Measurements from ENCODE around the gene CFAP206.

Gene CFAP206

DNA sequence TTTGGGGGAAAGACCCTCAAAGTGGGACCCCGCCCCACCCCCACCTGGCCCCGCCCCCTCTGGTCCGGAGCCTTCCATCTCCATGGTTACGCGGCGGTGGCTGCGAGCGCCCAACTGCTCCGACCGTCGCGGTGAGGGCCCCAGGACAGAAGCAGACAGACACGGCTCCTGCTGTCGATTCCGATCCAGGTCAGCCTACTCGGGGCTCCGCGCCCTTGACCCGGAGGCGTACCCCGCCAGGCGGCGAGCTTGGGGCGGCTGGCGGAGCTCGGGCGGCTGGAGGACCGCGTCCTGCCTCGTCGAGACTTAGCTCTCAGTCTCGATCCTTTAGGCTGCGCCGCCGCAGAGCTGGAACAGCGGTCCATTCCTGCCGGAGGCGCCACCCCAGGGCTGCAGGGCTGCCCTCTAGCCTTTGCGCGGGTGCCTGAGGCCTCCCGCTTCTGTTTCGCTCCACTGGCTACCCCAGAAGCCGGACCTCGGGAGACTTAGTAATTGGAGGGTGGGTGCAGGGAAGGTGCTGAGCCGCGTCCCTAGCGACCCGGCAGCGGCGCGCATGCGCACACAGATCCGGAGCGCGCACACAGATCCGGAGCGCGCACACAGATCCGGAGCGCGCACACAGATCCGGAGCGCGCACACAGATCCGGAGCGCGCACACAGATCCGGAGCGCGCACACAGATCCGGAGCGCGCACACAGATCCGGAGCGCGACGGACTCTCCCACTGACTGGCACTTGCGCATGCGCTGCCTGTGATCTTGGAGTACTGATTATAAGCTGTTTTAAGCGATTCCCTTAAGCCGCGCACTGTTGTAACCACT lies at the start of gene CFAP206:
Gene CFAP206 (plus strand): TSS at position 72 of the 820 bp plus-strand sequence. CDS start 1,868 bp downstream, outside the sequence.
- peak; percentile 91 for DNase-seq (ENCODE audit: low spot score)

- peak; percentile 5 for DNase-seq (ENCODE audit: low spot score)
Measured at GRCh38 chr6:87364602-87365252, 43.0 kb upstream of the CFAP206 start.

DNA sequence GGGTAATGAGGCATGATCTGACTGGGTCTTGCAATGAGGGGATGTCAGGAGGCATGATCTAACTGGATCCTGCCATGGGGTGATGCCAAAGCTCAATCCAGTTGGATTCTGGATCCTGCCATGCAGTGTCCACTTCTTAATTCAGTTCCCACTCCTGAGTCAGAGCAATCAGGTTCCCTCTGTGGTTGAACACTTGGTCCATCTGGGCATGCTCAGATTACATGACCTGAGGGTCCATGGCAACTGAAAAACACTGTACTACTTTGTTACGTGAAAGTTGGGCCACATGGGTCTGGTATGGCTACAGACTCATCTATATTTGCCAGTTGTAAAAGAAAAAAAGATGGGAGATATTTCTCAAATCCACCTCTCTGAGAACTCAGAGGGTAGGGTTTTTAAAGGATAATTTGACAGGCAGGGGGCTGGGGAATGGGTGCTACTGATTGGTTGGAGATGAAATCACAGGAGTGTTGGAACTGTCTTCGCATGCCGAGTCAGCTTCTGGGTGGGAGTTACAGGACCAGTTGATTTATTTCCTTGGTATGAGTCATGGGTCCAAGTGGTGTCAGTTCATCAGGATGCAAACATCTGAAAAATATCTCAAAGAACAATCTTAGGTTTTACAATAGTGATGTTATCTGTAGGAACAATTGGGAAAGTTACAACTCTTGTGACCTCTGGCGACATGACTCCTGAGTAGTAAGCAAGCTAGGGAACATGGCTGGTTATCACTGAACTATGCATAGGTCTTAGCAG lies 41.5 kb upstream of the CFAP206 start:
- DNase-seq (ENCODE audit: low spot score), result no peak

DNA sequence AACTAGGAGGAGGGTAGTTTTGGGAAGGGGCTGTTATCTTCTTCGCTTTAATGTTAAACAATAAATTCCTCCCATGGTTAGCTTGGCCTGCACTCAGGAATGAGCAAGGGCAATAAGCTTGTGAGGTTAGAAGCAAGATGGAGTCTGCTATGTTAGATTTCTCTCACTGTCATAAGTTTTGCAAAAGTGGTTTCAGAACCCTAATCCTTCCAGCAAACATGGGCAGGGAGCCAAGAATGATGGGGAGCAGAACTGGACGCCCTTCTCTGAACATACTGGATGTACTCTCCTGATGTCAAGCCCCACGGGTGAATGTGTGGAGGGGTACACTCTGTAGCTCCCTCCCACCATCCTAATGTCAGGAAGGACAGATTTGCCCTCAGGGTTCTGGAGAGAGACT lies 40.9 kb upstream of the CFAP206 start:
- DNase-seq (ENCODE audit: low spot score), result no peak

DNA sequence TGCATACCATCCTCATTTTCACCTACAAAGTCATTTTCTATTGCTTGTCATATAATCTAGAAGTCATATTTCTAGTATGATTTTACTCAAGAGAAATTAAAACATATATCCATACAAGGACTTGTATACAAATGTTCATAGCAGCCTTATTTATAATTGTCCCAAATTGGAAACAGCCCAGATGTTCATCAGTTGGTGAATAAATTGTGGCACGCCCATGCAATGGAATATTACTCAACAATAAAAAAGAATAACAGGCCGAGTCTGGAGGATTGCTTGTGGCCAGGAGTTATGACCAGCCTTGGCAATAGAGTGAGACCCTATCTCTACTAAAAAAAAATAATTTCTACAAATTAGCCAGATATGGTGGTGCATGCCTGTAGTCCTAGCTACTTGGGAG lies 34.4 kb upstream of the CFAP206 start:
- DNase-seq (ENCODE audit: low spot score), result no peak

DNA sequence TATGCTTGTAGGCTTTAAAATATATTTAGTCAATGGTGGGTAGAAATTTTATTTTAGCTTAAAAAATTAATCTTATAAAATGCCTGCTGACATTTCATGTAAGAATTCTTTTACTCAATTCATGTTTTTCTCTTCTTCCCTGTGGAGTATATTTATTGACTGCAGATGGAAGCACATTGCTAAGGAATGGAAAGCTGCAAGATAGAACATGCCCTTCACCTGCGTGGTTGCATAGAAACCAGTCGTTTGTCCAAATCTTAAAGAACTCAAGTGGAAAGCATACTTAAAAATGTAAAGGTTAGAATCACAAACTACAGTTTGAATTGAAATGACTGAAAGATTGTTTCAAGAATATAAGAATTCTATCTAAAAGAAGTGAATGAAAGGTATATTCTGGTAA lies 32.5 kb upstream of the CFAP206 start:
- DNase-seq (ENCODE audit: low spot score), result no peak

DNA sequence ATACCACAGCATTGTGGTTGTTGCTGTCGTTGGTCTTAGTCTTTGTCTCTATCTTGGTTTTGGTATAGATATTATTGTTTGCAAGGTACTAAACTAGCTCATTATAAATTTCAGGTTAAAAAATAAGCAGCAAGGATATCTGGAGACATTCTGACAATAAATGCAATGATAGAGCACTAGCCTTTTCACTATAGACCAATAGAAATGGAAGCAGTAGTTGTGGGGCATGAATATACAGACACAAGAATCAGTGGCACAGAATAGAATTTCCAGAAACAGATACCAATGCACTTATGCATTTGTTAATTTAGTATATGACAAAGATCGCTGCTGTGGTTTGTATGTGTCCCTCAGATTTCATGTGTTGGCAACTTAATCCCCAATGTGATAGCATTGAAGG lies 31.1 kb upstream of the CFAP206 start:
- DNase-seq (ENCODE audit: low spot score), result no peak

DNA sequence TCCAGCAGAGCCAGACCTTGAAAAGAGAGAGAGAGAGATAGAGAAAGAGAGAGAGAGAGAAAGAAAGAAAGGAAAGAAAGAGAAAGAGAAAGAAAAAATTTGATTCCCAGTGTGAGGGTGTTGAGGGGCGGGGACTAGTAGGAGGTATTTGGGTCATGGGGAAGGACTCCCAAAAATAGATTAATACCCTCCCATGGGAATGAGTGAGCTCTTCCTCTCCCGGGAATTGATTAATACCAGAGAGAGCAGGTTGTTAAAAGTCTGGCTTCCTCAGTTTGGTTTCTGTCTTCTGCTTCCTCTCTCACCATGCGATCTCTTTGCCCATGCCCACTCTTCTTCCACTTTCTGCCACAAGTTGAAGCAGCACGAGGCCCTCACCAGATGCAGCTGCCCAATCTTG lies 28.8 kb upstream of the CFAP206 start:
- no peak for DNase-seq (ENCODE audit: low spot score)

DNA sequence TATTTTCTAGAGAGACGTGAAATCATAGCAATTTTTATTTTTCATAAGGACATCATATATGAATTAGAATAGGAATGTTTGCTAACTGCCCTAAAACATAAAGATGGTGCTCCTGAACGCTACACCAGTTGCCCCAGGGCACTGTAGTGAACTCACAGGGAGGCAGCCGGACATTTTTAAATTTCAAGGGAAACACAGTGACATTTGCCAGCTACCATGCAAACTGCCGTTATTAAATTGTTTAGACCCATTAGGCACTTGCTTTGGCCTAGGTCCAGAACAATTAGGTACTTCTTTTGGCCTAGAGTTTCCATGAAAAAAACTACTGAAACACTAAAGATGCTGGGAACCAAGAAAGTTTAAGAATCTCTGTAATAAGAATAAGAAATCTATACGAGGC lies 24.9 kb upstream of the CFAP206 start:
- DNase-seq (ENCODE audit: low spot score), result no peak

DNA sequence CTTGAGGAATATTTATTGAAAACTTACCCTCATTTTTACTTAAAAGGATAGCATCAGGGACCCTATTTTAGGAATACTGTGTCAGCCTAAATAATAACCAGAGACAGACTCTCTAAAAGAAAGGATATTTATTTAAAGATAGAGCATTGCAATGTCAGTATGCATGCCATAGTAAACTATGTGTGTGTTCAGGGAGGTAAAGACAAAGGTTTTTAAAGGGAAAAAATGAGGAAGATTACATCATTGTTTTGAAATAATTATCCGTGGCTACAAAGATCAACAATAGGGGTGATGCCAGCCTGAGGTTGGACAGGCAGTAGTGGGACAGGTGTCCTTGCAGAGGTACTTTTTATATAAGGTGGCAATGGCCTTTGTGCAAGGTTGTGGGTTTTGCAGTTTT lies 23.7 kb upstream of the CFAP206 start:
- DNase-seq (ENCODE audit: low spot score), result no peak

DNA sequence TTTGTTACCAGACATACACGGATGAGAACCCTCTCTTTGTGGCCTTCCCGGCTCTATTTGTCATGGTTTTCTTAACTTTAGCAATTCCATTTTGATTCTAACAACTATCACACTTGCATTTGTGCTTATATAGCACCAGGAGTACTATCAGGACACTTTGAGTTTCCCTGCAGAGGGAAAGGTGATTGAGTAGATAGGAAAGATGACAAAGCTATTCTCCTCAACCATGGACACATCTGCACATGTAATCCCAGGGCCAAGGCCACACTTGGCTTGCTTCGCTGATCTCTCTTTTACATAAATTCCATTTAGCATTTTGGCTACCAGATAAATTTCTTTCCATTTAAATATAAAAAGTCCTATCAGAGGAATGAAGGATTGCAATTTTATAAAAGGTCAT lies 23.3 kb upstream of the CFAP206 start:
- DNase-seq (ENCODE audit: low spot score), result no peak

DNA sequence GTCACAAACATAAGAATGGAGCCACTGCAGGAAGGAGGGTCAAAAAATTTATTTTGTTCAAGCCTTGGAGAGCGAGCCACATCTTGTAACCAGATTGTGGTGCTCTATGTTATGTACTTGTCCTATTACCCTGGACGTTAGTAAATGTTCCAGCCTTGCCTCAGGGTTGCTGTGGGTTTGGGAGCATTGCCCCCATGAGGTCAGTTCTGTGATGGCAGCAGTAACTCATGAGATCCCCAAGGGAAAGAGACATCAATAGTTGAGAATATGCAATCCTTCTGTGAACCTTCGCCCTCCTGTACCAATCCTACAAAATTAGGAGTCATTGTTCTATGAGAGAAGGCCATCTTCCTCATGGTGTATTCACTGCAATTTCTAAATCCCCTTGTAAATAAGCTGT lies 16.4 kb upstream of the CFAP206 start:
- peak; percentile 32 for DNase-seq (ENCODE audit: low spot score)

DNA sequence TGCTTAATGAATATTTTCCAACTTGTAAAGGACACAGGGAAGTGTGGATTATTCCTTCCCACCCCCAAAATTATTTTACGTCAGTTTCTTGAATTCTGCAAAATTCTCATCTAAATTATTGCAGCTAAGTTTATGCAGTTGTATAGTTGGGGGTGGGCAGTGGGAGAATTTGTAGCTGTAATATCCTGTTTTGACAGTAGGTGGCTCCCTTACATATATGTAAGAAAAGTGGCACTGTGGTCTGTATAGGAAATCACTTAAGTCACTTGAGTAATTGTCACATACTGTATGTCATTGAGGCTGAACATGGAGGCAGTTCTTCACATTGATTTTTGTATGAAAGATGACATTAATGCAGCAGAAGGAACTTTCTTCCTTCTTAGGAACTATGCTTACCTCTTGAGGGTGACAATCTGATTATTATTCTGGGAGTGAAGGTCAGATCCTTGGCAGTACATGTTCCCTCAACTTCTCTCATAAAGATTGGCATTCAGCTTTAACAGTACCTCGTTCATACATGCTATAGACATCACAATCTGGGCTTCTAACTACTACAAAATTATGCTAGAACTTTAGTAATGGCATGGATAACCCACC lies 14.6 kb upstream of the CFAP206 start:
- peak; percentile 71 for DNase-seq (ENCODE audit: low spot score)

GRCh38 chr6:87395431-87395830 lies 12.3 kb upstream of the CFAP206 start:
- no peak for DNase-seq (ENCODE audit: low spot score)

DNA sequence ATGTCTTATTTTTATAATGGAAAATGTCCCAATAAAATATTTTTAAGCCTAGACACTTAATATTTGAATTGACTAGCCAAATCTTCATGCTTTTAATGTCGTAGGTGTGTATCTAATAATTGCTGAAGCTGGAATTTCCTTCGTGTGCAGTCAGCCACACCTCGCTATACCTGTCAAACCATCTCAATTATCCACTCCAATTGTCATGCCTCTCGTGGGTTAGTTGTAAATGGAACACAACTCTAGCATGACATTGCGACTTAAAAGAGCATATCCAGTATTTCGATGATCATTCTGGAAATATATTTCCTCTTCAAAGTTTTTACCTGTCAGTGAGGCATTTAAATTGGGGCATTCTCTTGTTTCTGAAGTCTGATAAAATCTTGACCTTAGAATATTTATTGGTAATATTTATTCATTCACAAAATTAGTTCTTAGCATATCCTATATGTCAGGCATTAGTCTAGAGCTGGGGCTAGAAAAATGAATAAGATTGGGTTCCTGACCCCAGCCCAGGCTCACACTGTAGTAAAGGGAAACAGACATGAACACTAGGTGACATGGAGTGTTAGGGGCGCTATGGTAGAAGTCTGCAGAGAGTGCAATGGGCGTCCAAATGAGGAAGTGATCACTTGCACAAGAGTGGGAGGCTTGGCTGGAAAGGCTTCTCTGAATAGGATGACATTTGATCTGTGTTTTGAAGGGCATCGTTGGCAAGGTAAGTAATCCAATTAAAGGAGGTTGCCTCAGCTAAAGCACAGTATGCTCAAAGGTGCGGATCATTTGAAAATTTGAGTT lies 11.0 kb upstream of the CFAP206 start:
- peak; percentile 19 for DNase-seq (ENCODE audit: low spot score)

DNA sequence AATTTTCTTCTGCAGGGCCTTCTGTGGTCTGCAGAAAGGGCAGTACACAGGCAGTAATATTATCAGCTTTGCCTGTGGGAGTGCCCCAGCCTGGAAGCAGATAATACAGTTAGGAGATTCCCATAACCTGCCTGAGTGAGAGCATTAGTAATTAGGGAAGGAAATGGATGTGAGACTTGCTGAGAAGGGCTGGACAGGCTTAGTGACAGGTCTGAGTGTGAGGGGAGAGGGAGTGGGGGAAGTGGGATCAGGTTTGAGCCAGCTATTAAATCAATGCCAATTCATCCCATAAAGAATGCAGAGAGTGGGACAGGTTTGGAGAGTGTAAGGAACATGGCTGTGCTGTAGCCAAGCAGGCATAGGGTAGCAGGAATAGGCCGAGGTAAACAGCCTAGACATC lies 10.1 kb upstream of the CFAP206 start:
- DNase-seq (ENCODE audit: low spot score), result no peak

DNA sequence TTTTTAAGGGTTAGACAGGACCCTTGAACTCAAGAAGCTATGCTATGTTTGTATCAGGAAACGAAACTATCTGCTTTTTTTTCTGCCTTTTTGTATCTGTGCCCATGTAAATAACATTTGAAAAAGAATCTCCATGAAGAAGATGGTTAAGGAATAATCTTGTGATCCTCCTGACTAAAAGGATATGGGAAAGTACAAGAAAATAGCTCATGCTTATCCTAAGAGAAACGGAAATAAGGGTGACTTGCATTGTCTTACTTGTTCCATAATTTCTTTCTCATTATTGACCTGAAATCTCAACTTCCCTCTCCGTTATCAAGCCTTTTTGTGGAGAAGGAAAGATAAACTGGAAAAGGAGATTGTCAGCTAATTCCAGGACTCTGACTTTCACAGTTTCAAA lies 5.9 kb upstream of the CFAP206 start:
- no peak for DNase-seq (ENCODE audit: low spot score)

- DNase-seq (ENCODE audit: low spot score), result peak; percentile 55
Measured at GRCh38 chr6:87407561-87407900, 241 bp upstream of the CFAP206 start.

- DNase-seq (ENCODE audit: low spot score), result no peak
Measured at GRCh38 chr6:87408721-87409155, 966 bp downstream of the CFAP206 start.

- no peak for DNase-seq (ENCODE audit: low spot score)
Measured at GRCh38 chr6:87419266-87419665, 11.5 kb downstream of the CFAP206 start.

GRCh38 chr6:87420360-87420759 lies 12.6 kb downstream of the CFAP206 start:
- no peak for DNase-seq (ENCODE audit: low spot score)

GRCh38 chr6:87421576-87421975 lies 13.8 kb downstream of the CFAP206 start:
- DNase-seq (ENCODE audit: low spot score), result no peak

Measured in pons (tissue), 1 donor.